ENCODE results near the gene MLC1. TPM values are rescaled to one million over a fixed set of nuclear protein-coding genes. Genes with fewer than 3 reads are reported as not detected.

MLC1 gene
- total RNA-seq, 1 donor from 2014 or later = not detected

- Mint-ChIP-seq H3K4me1 (ENCODE audit: low read depth) (peaks cover 7% of the 10 kb centered on the region), H3K4me3 (no peak overlapping the region), H3K9me3 (no peaks in the 10 kb centered on the region), H3K36me3 (ENCODE audit: low read depth) (peaks cover 1% of the 10 kb centered on the region), H3K27ac (no peak overlapping the region), H3K27me3 (ENCODE audit: insufficient read depth) (peaks cover 14% of the 10 kb centered on the region)
- intact Hi-C loops (cut with micrococcal nuclease) = no loop called here
- DNase-seq (ENCODE audit: low spot score) = no peak
These were observed 3.6 kb downstream of the MLC1 start for GRCh38 chr22:50081426-50082196.

DNA sequence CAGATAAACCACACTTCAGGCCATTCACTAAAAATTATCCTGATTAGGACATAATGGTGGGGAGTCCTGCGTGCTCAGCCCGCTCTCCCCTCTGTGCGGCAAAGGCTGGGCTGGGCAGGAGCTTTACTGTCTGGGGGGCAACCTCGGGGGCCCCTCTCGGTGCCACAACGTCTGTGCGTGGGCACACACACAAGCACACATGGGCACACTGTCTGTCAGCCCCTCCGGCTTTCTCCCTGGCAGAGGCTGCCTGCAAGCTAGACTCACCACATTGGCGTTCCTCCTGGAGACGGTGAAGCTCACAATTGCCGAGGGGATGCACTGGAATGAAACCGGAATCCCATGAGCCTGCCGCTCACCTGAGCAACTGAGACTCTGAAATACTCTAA is 5.2 kb downstream of the MLC1 start:
- Mint-ChIP-seq H3K4me3 (no peak overlapping the region), H3K9me3 (no peaks in the 10 kb centered on the region), H3K36me3 (ENCODE audit: low read depth) (no peaks in the 10 kb centered on the region), H3K27ac (no peak overlapping the region), H3K27me3 (ENCODE audit: insufficient read depth) (peaks cover 10% of the 10 kb centered on the region), H3K4me1 (ENCODE audit: low read depth) (peaks cover 3% of the 10 kb centered on the region)
- DNase-seq (ENCODE audit: low spot score) = no peak
- intact Hi-C loops (cut with micrococcal nuclease) = no loop called here

DNA sequence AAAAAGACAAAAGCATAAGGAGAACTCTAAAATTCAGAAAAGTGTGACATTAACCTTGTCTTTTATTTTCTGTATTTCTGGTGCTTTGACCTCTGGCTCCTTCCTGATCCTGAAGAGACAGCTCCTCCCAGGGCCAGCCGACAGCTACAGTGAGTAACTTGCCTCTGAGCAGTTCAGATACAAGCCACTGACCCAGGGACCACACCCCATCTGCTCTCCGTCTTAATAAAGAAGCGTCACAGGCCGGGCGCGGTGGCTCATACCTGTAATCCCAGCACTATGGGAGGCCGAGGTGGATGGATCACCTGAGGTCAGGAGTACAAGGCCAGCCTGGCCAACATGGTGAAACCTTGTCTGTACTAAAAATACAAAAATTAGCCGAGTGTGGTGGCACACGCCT is 6.5 kb downstream of the MLC1 start:
- DNase-seq (ENCODE audit: low spot score) = no peak
- H3K27ac Mint-ChIP-seq = no peak overlapping the region
- H3K4me1 Mint-ChIP-seq (ENCODE audit: low read depth) = no peaks in the 10 kb centered on the region
- intact Hi-C loops (cut with micrococcal nuclease) = no loop called here
- no peaks in the 10 kb centered on the region for H3K36me3 Mint-ChIP-seq (ENCODE audit: low read depth)
- no peaks in the 10 kb centered on the region for H3K9me3 Mint-ChIP-seq
- peaks cover 8% of the 10 kb centered on the region for H3K27me3 Mint-ChIP-seq (ENCODE audit: insufficient read depth)
- H3K4me3 Mint-ChIP-seq = no peak overlapping the region

- H3K36me3 Mint-ChIP-seq (ENCODE audit: low read depth) = no peaks in the 10 kb centered on the region
- peaks cover 8% of the 10 kb centered on the region for H3K27me3 Mint-ChIP-seq (ENCODE audit: insufficient read depth)
- H3K4me3 Mint-ChIP-seq = no peak overlapping the region
- no peaks in the 10 kb centered on the region for H3K9me3 Mint-ChIP-seq
- H3K27ac Mint-ChIP-seq = no peak overlapping the region
- no peak for DNase-seq (ENCODE audit: low spot score)
- intact Hi-C loops (cut with micrococcal nuclease) = no loop called here
- no peaks in the 10 kb centered on the region for H3K4me1 Mint-ChIP-seq (ENCODE audit: low read depth)
These were observed 7.0 kb downstream of the MLC1 start for GRCh38 chr22:50078246-50078645.

GRCh38 chr22:50076646-50077535 is 8.3 kb downstream of the MLC1 start:
- peaks cover 8% of the 10 kb centered on the region for H3K27me3 Mint-ChIP-seq (ENCODE audit: insufficient read depth)
- no peaks in the 10 kb centered on the region for H3K9me3 Mint-ChIP-seq
- no peaks in the 10 kb centered on the region for H3K4me1 Mint-ChIP-seq (ENCODE audit: low read depth)
- H3K27ac Mint-ChIP-seq = no peak overlapping the region
- DNase-seq (ENCODE audit: low spot score) = no peak
- intact Hi-C loops (cut with micrococcal nuclease) = no loop called here
- H3K36me3 Mint-ChIP-seq (ENCODE audit: low read depth) = no peaks in the 10 kb centered on the region
- no peak overlapping the region for H3K4me3 Mint-ChIP-seq

DNA sequence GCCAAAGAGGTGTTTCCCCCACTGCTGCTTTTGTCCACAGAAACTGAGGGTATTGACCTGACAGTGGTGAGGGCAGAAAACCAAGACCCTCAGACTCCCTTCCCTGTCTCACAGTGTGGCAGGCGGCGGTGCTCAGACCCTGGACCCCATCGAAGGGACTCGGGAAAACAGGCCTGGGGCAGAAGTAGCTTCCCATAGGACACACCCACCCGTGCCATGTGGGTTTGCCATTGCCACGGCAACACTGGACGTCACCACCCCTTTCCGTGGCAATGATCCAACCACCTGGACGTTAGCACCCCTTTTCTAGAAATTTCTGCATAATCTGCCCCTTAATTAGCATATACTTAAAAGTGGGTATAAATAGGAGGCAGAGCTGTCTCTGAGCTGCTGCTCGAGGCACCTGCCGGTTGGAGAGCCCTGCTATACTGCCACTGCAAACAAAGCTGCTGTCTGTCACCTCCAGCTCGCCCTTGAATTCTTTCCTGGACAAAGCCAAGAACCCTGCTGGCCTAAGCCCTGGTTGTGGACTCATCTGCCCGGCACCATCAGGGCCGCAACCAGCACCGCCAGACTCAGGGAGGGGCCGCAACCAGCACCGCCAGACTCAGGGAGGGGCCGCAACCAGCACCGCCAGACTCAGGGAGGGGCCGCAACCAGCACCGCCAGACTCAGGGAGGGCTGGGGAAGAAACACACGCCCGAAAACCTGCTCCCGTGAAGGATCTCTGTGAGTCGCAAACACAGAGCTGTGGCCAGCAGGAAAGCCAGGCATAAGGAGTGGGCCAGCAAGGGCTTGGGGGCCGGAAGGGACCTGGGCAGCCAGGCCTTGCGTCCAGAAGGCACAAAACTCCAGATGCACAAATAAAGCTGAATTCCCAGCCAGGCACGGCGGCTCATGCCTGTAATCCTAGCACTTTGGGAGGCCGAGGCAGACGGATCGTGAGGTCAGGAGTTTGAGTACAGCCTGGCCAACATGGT is 10.4 kb downstream of the MLC1 start:
- no peak for DNase-seq (ENCODE audit: low spot score)
- H3K36me3 Mint-ChIP-seq (ENCODE audit: low read depth) = no peaks in the 10 kb centered on the region
- no peaks in the 10 kb centered on the region for H3K4me1 Mint-ChIP-seq (ENCODE audit: low read depth)
- no peaks in the 10 kb centered on the region for H3K9me3 Mint-ChIP-seq
- H3K4me3 Mint-ChIP-seq = no peak overlapping the region
- intact Hi-C loops (cut with micrococcal nuclease) = no loop called here
- no peak overlapping the region for H3K27ac Mint-ChIP-seq
- H3K27me3 Mint-ChIP-seq (ENCODE audit: insufficient read depth) = peaks cover 8% of the 10 kb centered on the region

DNA sequence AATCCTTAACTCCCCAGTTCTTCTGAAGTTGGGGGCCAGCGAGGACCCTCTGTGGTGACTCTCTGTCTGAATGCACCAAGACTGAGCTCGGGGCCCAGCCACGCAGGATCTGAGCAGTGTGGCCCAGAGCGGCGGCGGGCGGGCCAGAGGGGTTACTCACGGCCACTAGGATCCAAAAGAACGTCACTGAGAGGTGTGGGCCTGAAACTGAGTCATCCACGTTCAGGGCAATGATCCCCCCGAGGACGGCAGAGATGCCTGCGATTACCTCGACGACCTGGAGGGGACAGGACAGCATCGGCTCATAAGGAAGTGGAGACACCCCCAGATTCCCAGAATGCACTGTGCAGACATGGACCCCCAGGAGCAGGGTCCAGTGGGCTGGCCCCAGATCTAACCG is 11.2 kb downstream of the MLC1 start:
- no peaks in the 10 kb centered on the region for H3K4me1 Mint-ChIP-seq (ENCODE audit: low read depth)
- intact Hi-C loops (cut with micrococcal nuclease) = no loop called here

DNA sequence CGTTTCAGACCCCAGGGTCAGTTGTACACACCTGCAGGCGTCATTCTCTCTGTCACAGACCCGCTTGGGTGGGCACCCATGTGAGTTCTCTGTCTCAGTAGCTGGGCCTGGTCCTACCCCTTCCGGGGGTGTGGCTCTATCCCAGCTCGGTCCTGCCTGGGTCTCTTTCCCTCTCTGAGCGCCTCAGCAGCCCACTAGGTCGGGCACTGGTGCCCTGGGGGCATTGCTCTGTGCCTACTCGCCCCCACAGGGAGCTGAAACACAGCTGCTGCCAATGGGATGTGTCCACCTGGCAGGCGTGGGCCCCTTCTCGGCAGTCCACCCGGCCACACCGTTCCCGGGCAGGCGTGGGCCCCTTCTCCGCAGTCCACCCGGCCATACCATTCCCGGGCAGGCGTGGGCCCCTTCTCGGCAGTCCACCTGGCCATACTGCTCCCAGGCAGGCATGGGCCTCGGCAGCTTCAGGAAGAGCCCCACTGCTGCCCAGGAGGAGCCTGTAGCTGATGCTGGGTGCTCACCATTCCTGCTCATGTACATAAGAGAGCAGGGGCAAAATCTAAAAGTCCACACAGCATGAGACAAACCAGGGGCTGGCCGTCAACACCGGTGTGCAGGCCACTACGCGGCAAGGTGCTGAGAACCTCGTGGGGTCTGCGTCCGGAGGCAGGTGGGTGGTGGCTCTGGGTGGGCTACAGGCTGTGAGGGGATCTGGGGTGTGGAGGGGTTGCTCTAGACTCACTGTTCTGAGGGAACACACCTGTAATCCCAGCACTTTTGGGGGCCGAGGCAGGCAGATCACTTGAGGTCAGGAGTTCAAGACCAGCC is 12.3 kb downstream of the MLC1 start:
- H3K4me1 Mint-ChIP-seq (ENCODE audit: low read depth) = no peaks in the 10 kb centered on the region
- H3K4me3 Mint-ChIP-seq = no peak overlapping the region
- H3K9me3 Mint-ChIP-seq = no peaks in the 10 kb centered on the region
- H3K27me3 Mint-ChIP-seq (ENCODE audit: insufficient read depth) = peaks cover 4% of the 10 kb centered on the region
- no peak for DNase-seq (ENCODE audit: low spot score)
- H3K36me3 Mint-ChIP-seq (ENCODE audit: low read depth) = no peaks in the 10 kb centered on the region
- no peak overlapping the region for H3K27ac Mint-ChIP-seq
- intact Hi-C loops (cut with micrococcal nuclease) = no loop called here

More for the DNA sequence above, 11.2 kb downstream of the MLC1 start:
- Mint-ChIP-seq H3K27me3 (ENCODE audit: insufficient read depth) (peaks cover 8% of the 10 kb centered on the region), H3K9me3 (no peaks in the 10 kb centered on the region), H3K27ac (no peak overlapping the region), H3K36me3 (ENCODE audit: low read depth) (no peaks in the 10 kb centered on the region), H3K4me3 (no peak overlapping the region)
- DNase-seq (ENCODE audit: low spot score) = no peak

DNA sequence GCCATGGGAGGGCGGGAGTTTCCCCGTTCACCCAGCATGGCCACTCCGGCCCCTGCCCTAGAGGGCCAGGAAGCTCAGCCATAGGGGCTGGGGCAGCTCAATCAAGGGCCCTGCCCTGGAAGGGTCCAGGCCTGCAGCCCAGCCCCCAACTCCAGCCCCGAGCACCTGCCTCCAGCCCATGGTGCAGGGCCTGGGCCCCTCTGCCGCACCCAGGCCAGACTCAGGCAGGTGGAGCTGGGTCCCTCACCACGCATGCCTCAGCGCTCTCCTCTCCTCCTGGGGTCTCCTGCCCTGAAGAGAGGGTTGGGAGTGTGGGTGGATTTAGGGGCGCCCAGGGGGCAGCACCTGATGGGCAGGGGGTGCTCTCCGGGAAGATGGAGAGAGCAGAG is 13.1 kb downstream of the MLC1 start:
- no peak overlapping the region for H3K27ac Mint-ChIP-seq
- no peaks in the 10 kb centered on the region for H3K4me1 Mint-ChIP-seq (ENCODE audit: low read depth)
- no peaks in the 10 kb centered on the region for H3K36me3 Mint-ChIP-seq (ENCODE audit: low read depth)
- intact Hi-C loops (cut with micrococcal nuclease) = no loop called here
- peaks cover 4% of the 10 kb centered on the region for H3K27me3 Mint-ChIP-seq (ENCODE audit: insufficient read depth)
- no peak for DNase-seq (ENCODE audit: low spot score)
- no peaks in the 10 kb centered on the region for H3K9me3 Mint-ChIP-seq
- no peak overlapping the region for H3K4me3 Mint-ChIP-seq

- DNase-seq (ENCODE audit: low spot score) = no peak
- H3K4me1 Mint-ChIP-seq (ENCODE audit: low read depth) = no peaks in the 10 kb centered on the region
- peaks cover 3% of the 10 kb centered on the region for H3K27me3 Mint-ChIP-seq (ENCODE audit: insufficient read depth)
- intact Hi-C loops (cut with micrococcal nuclease) = no loop called here
- H3K36me3 Mint-ChIP-seq (ENCODE audit: low read depth) = no peaks in the 10 kb centered on the region
- H3K27ac Mint-ChIP-seq = no peak overlapping the region
- no peak overlapping the region for H3K4me3 Mint-ChIP-seq
- H3K9me3 Mint-ChIP-seq = no peaks in the 10 kb centered on the region
These were observed 13.6 kb downstream of the MLC1 start for GRCh38 chr22:50071432-50072166.

DNA sequence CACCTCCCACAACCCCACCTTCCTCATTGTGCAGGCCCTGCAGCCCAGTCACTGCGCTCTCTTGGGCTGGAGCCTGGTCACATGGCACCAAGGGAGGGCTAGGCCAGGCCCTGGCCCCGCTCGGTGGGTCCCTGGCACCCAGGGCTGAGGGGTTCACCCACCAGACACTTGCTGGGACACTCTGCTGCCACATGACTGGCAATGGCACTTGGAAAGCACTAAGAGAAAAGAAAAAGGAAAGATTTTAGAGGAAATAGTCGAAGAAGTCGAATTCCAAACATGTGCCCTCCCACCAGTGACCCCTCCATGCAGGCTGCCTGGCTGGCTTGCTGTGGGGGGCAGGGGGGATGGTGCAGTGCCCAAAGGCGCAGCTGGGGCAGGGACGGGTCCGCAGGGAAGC is 14.9 kb downstream of the MLC1 start:
- intact Hi-C loops (cut with micrococcal nuclease) = no loop called here
- Mint-ChIP-seq H3K9me3 (no peaks in the 10 kb centered on the region), H3K27me3 (ENCODE audit: insufficient read depth) (no peaks in the 10 kb centered on the region), H3K36me3 (ENCODE audit: low read depth) (no peaks in the 10 kb centered on the region), H3K4me1 (ENCODE audit: low read depth) (no peaks in the 10 kb centered on the region), H3K4me3 (no peak overlapping the region), H3K27ac (no peak overlapping the region)
- DNase-seq (ENCODE audit: low spot score) = no peak
